Superior temporal gyrus (tissue), 1 donor: ENCODE results near the gene MSL3B.

Source experiments
- DNase-seq: peaks from one replicate; pipeline ENCODE4 v3.0.0-alpha.2; 2016; ENCODE audit errors: extremely low spot score

Gene MSL3B

GRCh38 chr2:233833345-233833744, 34.8 kb downstream of the MSL3B start:
- no peak for DNase-seq

GRCh38 chr2:233832869-233833311, 35.3 kb downstream of the MSL3B start:
- DNase-seq: no peak

GRCh38 chr2:233832414-233832813, 35.8 kb downstream of the MSL3B start:
- no peak for DNase-seq

GRCh38 chr2:233831861-233832260, 36.3 kb downstream of the MSL3B start:
- DNase-seq: no peak

GRCh38 chr2:233831011-233831721, 37.0 kb downstream of the MSL3B start:
- no peak for DNase-seq

GRCh38 chr2:233830111-233830802, 37.9 kb downstream of the MSL3B start:
- DNase-seq: no peak

- no peak for DNase-seq
Measured at GRCh38 chr2:233829193-233830110, 38.7 kb downstream of the MSL3B start.

GRCh38 chr2:233828546-233829192, 39.5 kb downstream of the MSL3B start:
- DNase-seq: no peak

GRCh38 chr2:233824373-233824772, 43.8 kb downstream of the MSL3B start:
- DNase-seq: no peak

- no peak for DNase-seq
Measured at GRCh38 chr2:233823731-233824121, 44.5 kb downstream of the MSL3B start.

- DNase-seq: no peak
Measured at GRCh38 chr2:233822781-233823730, 45.1 kb downstream of the MSL3B start.

GRCh38 chr2:233822101-233822771, 46.0 kb downstream of the MSL3B start:
- DNase-seq: no peak

- DNase-seq: no peak
Measured at GRCh38 chr2:233821709-233822100, 46.5 kb downstream of the MSL3B start.

GRCh38 chr2:233821196-233821595, 47.0 kb downstream of the MSL3B start:
- no peak for DNase-seq

- DNase-seq: no peak
Measured at GRCh38 chr2:233820774-233821105, 47.4 kb downstream of the MSL3B start.

- no peak for DNase-seq
Measured at GRCh38 chr2:233819884-233820773, 48.1 kb downstream of the MSL3B start.

- DNase-seq: no peak
Measured at GRCh38 chr2:233818639-233819621, 49.3 kb downstream of the MSL3B start.
